HL-60 (cell line): ENCODE results near the gene MYO3A.

Experiments used
- DNase-seq, 2 experiments: peaks; one replicate each; pipeline ENCODE4 v3.0.0-alpha.2; 2010 to 2020; ENCODE audit warnings: low read depth in 1 of 2, low spot score in 1 of 2
- H3K27ac ChIP-seq: fragments of 250-450 bp; sonication (Bioruptor Pico); replicated peaks from 2 replicates; pipeline ENCODE4 v1.5.1; 2020; ENCODE audit warnings: mild to moderate bottlenecking, moderate library complexity
- H3K27me3 ChIP-seq: fragments of 250-450 bp; sonication (Bioruptor Pico); 2 replicates; pipeline ENCODE4 v1.5.1; 2021; ENCODE audit warnings: mild to moderate bottlenecking, moderate library complexity; ENCODE audit not compliant: insufficient read depth, poor library complexity, severe bottlenecking
- H3K4me3 ChIP-seq: replicated peaks from 2 replicates; pipeline ENCODE4 v1.5.1; 2011; ENCODE audit warnings: mild to moderate bottlenecking, control low read depth, low read length; ENCODE audit not compliant: insufficient read depth
- CTCF ChIP-seq: IDR thresholded peaks from one replicate; pipeline ENCODE4 v1.5.1; 2011; ENCODE audit warnings: low read length, control low read depth, inconsistent platforms; ENCODE audit not compliant: insufficient read depth
- GABPA ChIP-seq: IDR thresholded peaks from 2 replicates; pipeline ENCODE4 v1.6.1; 2012; ENCODE audit warnings: low read depth
- POLR2AphosphoS5 ChIP-seq: IDR thresholded peaks from 2 replicates; pipeline ENCODE4 v1.6.1; 2012; ENCODE audit warnings: low read depth
- SPI1 ChIP-seq: IDR thresholded peaks from 2 replicates; pipeline ENCODE4 v1.6.1; 2012; ENCODE audit warnings: low read depth, mild to moderate bottlenecking, borderline replicate concordance
- TF ChIP-seq, protein P1 (sequence below): IDR thresholded peaks from 2 replicates; pipeline ENCODE4 v1.6.1; 2012; ENCODE audit warnings: low read depth; ENCODE audit not compliant: insufficient replicate concordance

The MYO3A gene

DNA sequence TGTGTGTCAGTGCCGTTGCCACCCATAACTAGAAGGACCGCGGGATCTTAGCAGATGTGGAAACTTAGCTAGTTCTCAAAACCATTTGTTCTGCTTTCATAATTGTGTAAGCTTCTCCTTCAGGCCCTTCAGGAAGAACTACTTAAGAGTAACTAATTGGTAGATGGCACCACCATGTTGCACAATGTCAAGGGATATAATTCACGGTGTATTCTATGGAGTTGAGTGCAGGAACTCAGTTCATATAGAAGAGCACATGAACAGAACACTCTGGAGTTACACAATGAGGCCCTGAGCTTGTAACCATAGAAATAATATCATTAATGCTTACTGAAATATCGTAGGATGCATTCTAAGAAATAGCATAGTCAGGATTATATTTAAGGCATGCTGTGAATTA, 156.0 kb downstream of the MYO3A start:
- DNase-seq, result no peak
- H3K27me3 ChIP-seq, result no peaks in the 10 kb centered on the region

GRCh38 chr10:26090762-26091161, 156.7 kb downstream of the MYO3A start:
- TF ChIP-seq CTCF (no peak), POLR2AphosphoS5 (no peak), SPI1 (no peak), GABPA (no peak)
- TF ChIP-seq, protein P1, sequence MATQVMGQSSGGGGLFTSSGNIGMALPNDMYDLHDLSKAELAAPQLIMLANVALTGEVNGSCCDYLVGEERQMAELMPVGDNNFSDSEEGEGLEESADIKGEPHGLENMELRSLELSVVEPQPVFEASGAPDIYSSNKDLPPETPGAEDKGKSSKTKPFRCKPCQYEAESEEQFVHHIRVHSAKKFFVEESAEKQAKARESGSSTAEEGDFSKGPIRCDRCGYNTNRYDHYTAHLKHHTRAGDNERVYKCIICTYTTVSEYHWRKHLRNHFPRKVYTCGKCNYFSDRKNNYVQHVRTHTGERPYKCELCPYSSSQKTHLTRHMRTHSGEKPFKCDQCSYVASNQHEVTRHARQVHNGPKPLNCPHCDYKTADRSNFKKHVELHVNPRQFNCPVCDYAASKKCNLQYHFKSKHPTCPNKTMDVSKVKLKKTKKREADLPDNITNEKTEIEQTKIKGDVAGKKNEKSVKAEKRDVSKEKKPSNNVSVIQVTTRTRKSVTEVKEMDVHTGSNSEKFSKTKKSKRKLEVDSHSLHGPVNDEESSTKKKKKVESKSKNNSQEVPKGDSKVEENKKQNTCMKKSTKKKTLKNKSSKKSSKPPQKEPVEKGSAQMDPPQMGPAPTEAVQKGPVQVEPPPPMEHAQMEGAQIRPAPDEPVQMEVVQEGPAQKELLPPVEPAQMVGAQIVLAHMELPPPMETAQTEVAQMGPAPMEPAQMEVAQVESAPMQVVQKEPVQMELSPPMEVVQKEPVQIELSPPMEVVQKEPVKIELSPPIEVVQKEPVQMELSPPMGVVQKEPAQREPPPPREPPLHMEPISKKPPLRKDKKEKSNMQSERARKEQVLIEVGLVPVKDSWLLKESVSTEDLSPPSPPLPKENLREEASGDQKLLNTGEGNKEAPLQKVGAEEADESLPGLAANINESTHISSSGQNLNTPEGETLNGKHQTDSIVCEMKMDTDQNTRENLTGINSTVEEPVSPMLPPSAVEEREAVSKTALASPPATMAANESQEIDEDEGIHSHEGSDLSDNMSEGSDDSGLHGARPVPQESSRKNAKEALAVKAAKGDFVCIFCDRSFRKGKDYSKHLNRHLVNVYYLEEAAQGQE, result no peak
- Histone ChIP-seq H3K27me3 (no peaks in the 10 kb centered on the region), H3K4me3 (no peak overlapping the region), H3K27ac (no peak overlapping the region)
- no peak for DNase-seq

More for the DNA sequence above, 156.0 kb downstream of the MYO3A start:
- no peak for TF ChIP-seq POLR2AphosphoS5
- no peak for TF ChIP-seq CTCF
- TF ChIP-seq, protein P1, result no peak
- no peak for TF ChIP-seq GABPA
- Histone ChIP-seq H3K4me3 (no peak overlapping the region), H3K27ac (no peak overlapping the region)

DNA sequence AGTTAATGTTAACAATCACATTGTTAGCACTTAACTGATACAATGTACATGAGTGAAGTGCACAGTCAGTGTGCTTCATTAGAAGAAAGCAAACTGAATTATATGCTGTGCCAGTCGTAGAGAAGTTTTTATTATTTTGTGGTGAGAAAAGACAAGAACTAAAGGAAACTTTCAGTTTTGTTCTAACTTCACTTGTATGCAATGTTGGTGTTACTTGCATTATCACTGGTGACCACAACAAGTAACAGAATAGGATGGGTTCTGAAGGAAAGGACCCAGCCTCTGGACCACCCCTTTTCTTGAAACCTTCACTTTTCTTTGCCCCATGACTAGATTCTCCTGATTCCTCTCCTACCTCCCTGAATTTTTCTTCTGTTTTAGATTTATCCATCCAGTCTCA, 159.2 kb downstream of the MYO3A start:
- Histone ChIP-seq H3K27me3 (no peaks in the 10 kb centered on the region), H3K27ac (no peak overlapping the region), H3K4me3 (no peak overlapping the region)
- DNase-seq, result no peak
- TF ChIP-seq POLR2AphosphoS5 (no peak), SPI1 (no peak), GABPA (no peak), CTCF (no peak)
- TF ChIP-seq, protein P1, result no peak
